H9 (cell line): Measurements from ENCODE around the gene SDK1. TPM values are rescaled to one million over a fixed set of nuclear protein-coding genes. Genes with fewer than 3 reads are reported as not detected.

Experiments used
- DNase-seq: peaks from one replicate; pipeline ENCODE4 v3.0.0-alpha.2; 2017
- H2AFZ ChIP-seq: one replicate; pipeline ENCODE4 v1.6.1; 2013; ENCODE audit warnings: mild to moderate bottlenecking, low read length, control low read depth, moderate library complexity
- H2AK5ac ChIP-seq: 2 replicates; pipeline ENCODE4 v1.6.1; 2013; ENCODE audit warnings: low read length, control low read depth, mixed read lengths; ENCODE audit not compliant: insufficient read length
- H2BK120ac ChIP-seq: one replicate; pipeline ENCODE4 v1.6.1; 2013; ENCODE audit warnings: low read depth, mild to moderate bottlenecking, low read length, control low read depth, inconsistent platforms; ENCODE audit not compliant: poor library complexity, severe bottlenecking
- H2BK12ac ChIP-seq: 2 replicates; pipeline ENCODE4 v1.6.1; 2013; ENCODE audit warnings: low read length, control low read depth, mixed read lengths, low read depth; ENCODE audit not compliant: insufficient read length
- H2BK15ac ChIP-seq: 2 replicates; pipeline ENCODE4 v1.6.1; 2013; ENCODE audit warnings: low read depth, low read length, control low read depth
- H2BK20ac ChIP-seq: one replicate; pipeline ENCODE4 v1.6.1; 2013; ENCODE audit warnings: low read depth, mild to moderate bottlenecking, low read length, control low read depth, inconsistent platforms; ENCODE audit not compliant: poor library complexity, severe bottlenecking
- H2BK5ac ChIP-seq: 2 replicates; pipeline ENCODE4 v1.6.1; 2013; ENCODE audit warnings: low read length, control low read depth, mixed read lengths; ENCODE audit not compliant: insufficient read length
- H3K14ac ChIP-seq: 2 replicates; pipeline ENCODE4 v1.6.1; 2013; ENCODE audit warnings: low read length, control low read depth; ENCODE audit not compliant: insufficient read depth
- H3K18ac ChIP-seq: 2 replicates; pipeline ENCODE4 v1.6.1; 2013; ENCODE audit warnings: low read depth, mild to moderate bottlenecking, mixed read lengths, low read length, control low read depth; ENCODE audit not compliant: insufficient read length
- H3K23ac ChIP-seq: 2 replicates; pipeline ENCODE4 v1.6.1; 2013; ENCODE audit warnings: low read length, control low read depth, mixed read lengths, low read depth; ENCODE audit not compliant: insufficient read length
- H3K23me2 ChIP-seq: 2 replicates; pipeline ENCODE4 v1.6.1; 2013; ENCODE audit warnings: low read depth, mild to moderate bottlenecking, mixed read lengths, low read length, control low read depth; ENCODE audit not compliant: insufficient read length, poor library complexity, severe bottlenecking
- H3K27ac ChIP-seq: 2 replicates; pipeline ENCODE4 v1.5.1; 2013; ENCODE audit warnings: low read length, control low read depth, mixed read lengths, low read depth; ENCODE audit not compliant: insufficient read length
- H3K27me3 ChIP-seq: 2 replicates; pipeline ENCODE4 v1.6.1; 2013; ENCODE audit warnings: low read length, control low read depth, inconsistent platforms; ENCODE audit not compliant: insufficient read depth
- H3K4ac ChIP-seq: 2 replicates; pipeline ENCODE4 v1.6.1; 2013; ENCODE audit warnings: low read depth, mild to moderate bottlenecking, control low read depth, inconsistent platforms, low read length, moderate library complexity
- H3K4me1 ChIP-seq: 2 replicates; pipeline ENCODE4 v1.6.1; 2013; ENCODE audit warnings: low read length, control low read depth, inconsistent platforms; ENCODE audit not compliant: insufficient read depth
- H3K4me2 ChIP-seq: 2 replicates; pipeline ENCODE4 v1.6.1; 2013; ENCODE audit warnings: low read length, control low read depth, mixed read lengths; ENCODE audit not compliant: insufficient read length, insufficient read depth
- H3K56ac ChIP-seq: 2 replicates; pipeline ENCODE4 v1.6.1; 2013; ENCODE audit warnings: low read depth, mild to moderate bottlenecking, mixed read lengths, low read length, control low read depth; ENCODE audit not compliant: insufficient read length
- H3K79me1 ChIP-seq: 2 replicates; pipeline ENCODE4 v1.6.1; 2013; ENCODE audit warnings: low read depth, mild to moderate bottlenecking, moderate library complexity, low read length, control low read depth, inconsistent platforms; ENCODE audit not compliant: insufficient read depth, poor library complexity, severe bottlenecking
- H3K79me2 ChIP-seq: 2 replicates; pipeline ENCODE4 v1.6.1; 2013; ENCODE audit warnings: low read length, control low read depth, inconsistent platforms; ENCODE audit not compliant: insufficient read depth
- H3K9ac ChIP-seq: 2 replicates; pipeline ENCODE4 v1.6.1; 2013; ENCODE audit warnings: low read length, control low read depth, mixed read lengths; ENCODE audit not compliant: insufficient read length; ENCODE audit errors: extremely low read depth
- H3K9me3 ChIP-seq: one replicate; pipeline ENCODE4 v1.6.1; 2013; ENCODE audit warnings: low read depth, low read length, inconsistent platforms; ENCODE audit not compliant: control insufficient read depth
- H3T11ph ChIP-seq: one replicate; pipeline ENCODE4 v1.6.1; 2013; ENCODE audit warnings: mild to moderate bottlenecking, low read length, control low read depth, inconsistent platforms
- H4K20me1 ChIP-seq: one replicate; pipeline ENCODE4 v1.6.1; 2013; ENCODE audit not compliant: control insufficient read depth, insufficient read length, insufficient read depth
- H4K5ac ChIP-seq: 2 replicates; pipeline ENCODE4 v1.6.1; 2013; ENCODE audit warnings: low read depth, mild to moderate bottlenecking, mixed read lengths, low read length, control low read depth; ENCODE audit not compliant: insufficient read length
- H4K8ac ChIP-seq: replicated peaks from 2 replicates; pipeline ENCODE4 v1.6.1; 2013; ENCODE audit warnings: low read length, control low read depth, mixed read lengths, low read depth; ENCODE audit not compliant: insufficient read length
- H4K91ac ChIP-seq: 2 replicates; pipeline ENCODE4 v1.6.1; 2013; ENCODE audit warnings: low read depth, mild to moderate bottlenecking, moderate library complexity, mixed read lengths, low read length, control low read depth; ENCODE audit not compliant: insufficient read length
- H3K27ac Mint-ChIP-seq, 3 experiments: 2 replicates in 2 of 3; 3 replicates in 1 of 3; pipeline ENCODE4 v1.8.0; 2020 to 2021; ENCODE audit warnings: mixed read lengths in 3 of 3, mild to moderate bottlenecking in 1 of 3, moderate library complexity in 1 of 3
- H3K27me3 Mint-ChIP-seq: 2 replicates; pipeline ENCODE4 v1.8.0; 2021; ENCODE audit warnings: low read depth, mild to moderate bottlenecking, moderate library complexity, mixed read lengths
- H3K36me3 Mint-ChIP-seq, 3 experiments: 2 replicates in 2 of 3; 3 replicates in 1 of 3; pipeline ENCODE4 v1.8.0; 2020 to 2021; ENCODE audit warnings: low read depth in 3 of 3, mixed read lengths in 3 of 3; ENCODE audit not compliant: insufficient read depth in 1 of 3
- H3K4me1 Mint-ChIP-seq, 2 experiments: 2 replicates each; pipeline ENCODE4 v1.8.0; 2020; ENCODE audit warnings: mixed read lengths in 2 of 2
- H3K4me3 Mint-ChIP-seq, 2 experiments: 2 replicates in 1 of 2; 3 replicates in 1 of 2; pipeline ENCODE4 v1.8.0; 2020 to 2021; ENCODE audit warnings: mild to moderate bottlenecking in 2 of 2, mixed read lengths in 2 of 2, moderate library complexity in 1 of 2
- H3K9me3 Mint-ChIP-seq, 2 experiments: 2 replicates in 1 of 2; 3 replicates in 1 of 2; pipeline ENCODE4 v1.8.0; 2020; ENCODE audit warnings: mild to moderate bottlenecking in 2 of 2, mixed read lengths in 2 of 2, moderate library complexity in 1 of 2
- WGBS: extraction: QIAGEN DNeasy Blood & Tissue Kit; methylation state at CpG from one replicate; pipeline ENCODE4 v1.1.7; 2013; ENCODE audit warnings: missing lambda C conversion rate, low lambda C conversion rate, mixed read lengths; ENCODE audit not compliant: insufficient read length; ENCODE audit errors: extremely low coverage; 5-methylcytosine and 5-hydroxymethylcytosine counted together
- total RNA-seq: library from RNA; stranded (reverse); gene quantifications from 2 replicates; pipeline ENCODE4 v1.2.1, GENCODE V29; 2021
- TF ChIP-seq, protein P1 (sequence below): fragments of 200-600 bp; sonication (generic); conservative IDR thresholded peaks from 3 replicates; pipeline ENCODE4 v1.8.0; 2021; ENCODE audit warnings: antibody characterized with exemption, mild to moderate bottlenecking

The SDK1 gene
- total RNA-seq, 1 experiment from 2014 or later = 8.7 TPM

DNA sequence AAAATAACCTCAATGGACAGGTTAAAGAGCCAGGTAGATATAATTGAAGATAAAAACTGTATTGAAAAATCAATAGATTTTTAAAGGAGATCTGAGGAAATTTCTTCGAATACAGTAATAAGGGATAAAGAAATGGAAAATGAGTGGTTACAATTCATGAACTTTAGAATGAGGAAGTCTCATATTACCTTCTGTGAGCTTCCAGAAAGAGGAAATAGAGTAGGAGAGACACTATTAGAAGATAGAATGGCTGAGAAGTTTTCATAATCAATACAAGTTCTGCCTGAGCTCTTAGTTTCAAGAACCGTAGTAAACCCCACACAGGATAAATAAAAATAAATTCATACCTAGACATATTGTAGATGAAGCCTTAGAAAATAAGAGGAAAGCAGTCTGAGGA is 11.5 kb downstream of the SDK1 start:
- WGBS = no CpG with 5 or more reads among the region's 2 CpGs
- Histone ChIP-seq H4K20me1 (no peaks in the 10 kb centered on the region), H3K4me1 (no peaks in the 10 kb centered on the region), H3K4ac (no peak overlapping the region), H4K8ac (no peak overlapping the region), H3K9me3 (no peaks in the 10 kb centered on the region), H3K27ac (no peak overlapping the region), H4K5ac (no peak overlapping the region), H2BK15ac (no peak overlapping the region), H3K56ac (no peak overlapping the region), H3K79me1 (no peaks in the 10 kb centered on the region), H2BK12ac (no peak overlapping the region), H4K91ac (no peak overlapping the region), H3K4me2 (no peak overlapping the region), H3K23ac (no peak overlapping the region), H3K18ac (no peak overlapping the region), H3K79me2 (no peaks in the 10 kb centered on the region), H3K14ac (no peak overlapping the region), H2BK5ac (no peak overlapping the region), H2BK120ac (no peak overlapping the region), H2AK5ac (no peak overlapping the region), H3K27me3 (no peaks in the 10 kb centered on the region), H3K9ac (no peak overlapping the region), H2BK20ac (no peak overlapping the region), H3K23me2 (no peaks in the 10 kb centered on the region), H3T11ph (no peak overlapping the region), H2AFZ (no peak overlapping the region)
- no peak for DNase-seq
- Mint-ChIP-seq H3K27ac (no peak overlapping the region), H3K9me3 (no peaks in the 10 kb centered on the region), H3K4me3 (no peak overlapping the region), H3K27me3 (no peaks in the 10 kb centered on the region), H3K36me3 (no peaks in the 10 kb centered on the region), H3K4me1 (peaks cover 4 to 10% of the 10 kb centered on the region in 2 experiments)
- TF ChIP-seq, protein P1, sequence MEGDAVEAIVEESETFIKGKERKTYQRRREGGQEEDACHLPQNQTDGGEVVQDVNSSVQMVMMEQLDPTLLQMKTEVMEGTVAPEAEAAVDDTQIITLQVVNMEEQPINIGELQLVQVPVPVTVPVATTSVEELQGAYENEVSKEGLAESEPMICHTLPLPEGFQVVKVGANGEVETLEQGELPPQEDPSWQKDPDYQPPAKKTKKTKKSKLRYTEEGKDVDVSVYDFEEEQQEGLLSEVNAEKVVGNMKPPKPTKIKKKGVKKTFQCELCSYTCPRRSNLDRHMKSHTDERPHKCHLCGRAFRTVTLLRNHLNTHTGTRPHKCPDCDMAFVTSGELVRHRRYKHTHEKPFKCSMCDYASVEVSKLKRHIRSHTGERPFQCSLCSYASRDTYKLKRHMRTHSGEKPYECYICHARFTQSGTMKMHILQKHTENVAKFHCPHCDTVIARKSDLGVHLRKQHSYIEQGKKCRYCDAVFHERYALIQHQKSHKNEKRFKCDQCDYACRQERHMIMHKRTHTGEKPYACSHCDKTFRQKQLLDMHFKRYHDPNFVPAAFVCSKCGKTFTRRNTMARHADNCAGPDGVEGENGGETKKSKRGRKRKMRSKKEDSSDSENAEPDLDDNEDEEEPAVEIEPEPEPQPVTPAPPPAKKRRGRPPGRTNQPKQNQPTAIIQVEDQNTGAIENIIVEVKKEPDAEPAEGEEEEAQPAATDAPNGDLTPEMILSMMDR = no peak
